HFF-Myc (cell line): ENCODE measurements around the gene HARS2.
"Not testable (repeated sequence)": the region's sequence is repeated elsewhere in the genome, so short reads cannot be mapped to it uniquely, and the experiment has no call there.

Source experiments
- DNase-seq: peaks from one replicate; pipeline ENCODE4 v3.0.0-alpha.2; 2011; ENCODE audit warnings: low read depth; ENCODE audit errors: extremely low read depth
- H3K4me3 ChIP-seq: replicated peaks from 2 replicates; pipeline ENCODE4 v1.5.1; 2011; ENCODE audit warnings: low read depth, mild to moderate bottlenecking, control low read depth, low read length
- CTCF ChIP-seq: IDR thresholded peaks from 2 replicates; pipeline ENCODE4 v1.5.1; 2012; ENCODE audit warnings: mild to moderate bottlenecking, low read depth, low read length, control low read depth; ENCODE audit errors: missing control alignments

The HARS2 gene

GRCh38 chr5:140700177-140701144 is 9.2 kb downstream of the HARS2 start, which contains the start of gene ZMAT2:
Gene ZMAT2, plus strand, starts transcription at chr5:140700447. Its CDS starts 14 bp downstream, at chr5:140700461.
- DNase-seq = peak; percentile 95
- peak within 1 kb of the TSS; percentile 91 for H3K4me3 ChIP-seq
- no peak for TF ChIP-seq CTCF

- TF ChIP-seq CTCF = no peak
- DNase-seq = no peak
These were observed 16.6 kb downstream of the HARS2 start for GRCh38 chr5:140707812-140708211.

GRCh38 chr5:140708787-140709186 is 17.5 kb downstream of the HARS2 start:
- DNase-seq = not testable (repeated sequence)

More at GRCh38 chr5:140707812-140708211, 16.6 kb downstream of the HARS2 start:
- H3K4me3 ChIP-seq = no peak overlapping the region

GRCh38 chr5:140710899-140711552 is 19.8 kb downstream of the HARS2 start:
- peak overlapping the region; percentile 70 for H3K4me3 ChIP-seq
- no peak for TF ChIP-seq CTCF
- peak; percentile 95 for DNase-seq

More at GRCh38 chr5:140708787-140709186, 17.5 kb downstream of the HARS2 start:
- not testable (repeated sequence) for H3K4me3 ChIP-seq

GRCh38 chr5:140711794-140712193 is 20.5 kb downstream of the HARS2 start:
- no peak overlapping the region for H3K4me3 ChIP-seq
- no peak for DNase-seq
- TF ChIP-seq CTCF = no peak

- H3K4me3 ChIP-seq = no peak overlapping the region
- DNase-seq = no peak
These were observed 22.4 kb downstream of the HARS2 start for GRCh38 chr5:140713562-140714094.

GRCh38 chr5:140716238-140716637 is 25.0 kb downstream of the HARS2 start:
- not testable (repeated sequence) for H3K4me3 ChIP-seq, DNase-seq

More at GRCh38 chr5:140713562-140714094, 22.4 kb downstream of the HARS2 start:
- no peak for TF ChIP-seq CTCF
